RWPE2 (cell line): Measurements from ENCODE around the gene ZIC4.

Source experiments
- ATAC-seq: fragments of 200-7000 bp; cut with Tn5 transposase; 3 replicates; pipeline ENCODE4 v1.9.1; 2021; ENCODE audit warnings: low read depth
- DNase-seq: peaks from one replicate; pipeline ENCODE4 v3.0.0-alpha.2; 2020; ENCODE audit warnings: low spot score
- H3K27ac ChIP-seq: fragments of 450-650 bp; 2 replicates; pipeline ENCODE4 v1.5.1; 2017; ENCODE audit warnings: mild to moderate bottlenecking; ENCODE audit not compliant: poor library complexity, severe bottlenecking
- H3K27me3 ChIP-seq: fragments of 250-450 bp; sonication (Bioruptor Pico); 2 replicates; pipeline ENCODE4 v1.5.1; 2021; ENCODE audit warnings: mild to moderate bottlenecking, moderate library complexity; ENCODE audit not compliant: insufficient read depth, poor library complexity, severe bottlenecking
- H3K36me3 ChIP-seq: fragments of 250-450 bp; sonication (Bioruptor Pico); 2 replicates; pipeline ENCODE4 v1.5.1; 2020; ENCODE audit warnings: low read depth, mild to moderate bottlenecking, moderate library complexity
- H3K4me1 ChIP-seq: fragments of 250-450 bp; sonication (Bioruptor Pico); 2 replicates; pipeline ENCODE4 v1.5.1; 2021; ENCODE audit warnings: mild to moderate bottlenecking, moderate library complexity; ENCODE audit not compliant: insufficient read depth, poor library complexity, severe bottlenecking
- H3K4me3 ChIP-seq: fragments of 250-450 bp; sonication (Bioruptor Pico); 2 replicates; pipeline ENCODE4 v1.5.1; 2021; ENCODE audit warnings: mild to moderate bottlenecking, moderate library complexity; ENCODE audit not compliant: severe bottlenecking
- H3K9me3 ChIP-seq: fragments of 250-450 bp; sonication (Bioruptor Pico); 2 replicates; pipeline ENCODE4 v1.5.1; 2021; ENCODE audit warnings: mild to moderate bottlenecking, moderate library complexity; ENCODE audit not compliant: severe bottlenecking
- TF ChIP-seq, protein P1 (sequence below): fragments of 450-650 bp; IDR thresholded peaks from one replicate; pipeline ENCODE4 v1.5.1; 2017; ENCODE audit warnings: mild to moderate bottlenecking, moderate library complexity; ENCODE audit not compliant: poor library complexity, severe bottlenecking

Gene ZIC4

DNA sequence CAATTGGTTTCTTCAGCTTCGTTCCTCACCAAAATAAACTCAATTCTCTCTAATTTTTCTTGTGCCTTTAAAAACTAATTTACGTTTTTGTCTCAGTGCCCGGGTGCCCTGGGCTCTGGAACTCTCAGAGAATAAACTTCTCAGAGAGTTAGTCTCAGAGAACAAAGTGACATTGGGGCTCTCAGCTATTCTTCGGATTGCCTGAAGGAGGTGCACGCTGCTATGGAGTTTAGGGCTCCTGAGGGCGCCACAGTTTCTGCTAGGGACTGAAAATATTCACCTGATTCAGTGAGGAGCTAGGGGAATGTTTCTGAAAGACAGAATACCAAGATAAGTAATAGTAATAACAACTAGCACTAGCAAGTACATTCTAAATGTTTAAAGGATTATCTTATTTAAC, 22.7 kb downstream of the ZIC4 start:
- H3K4me1 ChIP-seq, result no peaks in the 10 kb centered on the region
- H3K9me3 ChIP-seq, result no peaks in the 10 kb centered on the region
- TF ChIP-seq, protein P1, sequence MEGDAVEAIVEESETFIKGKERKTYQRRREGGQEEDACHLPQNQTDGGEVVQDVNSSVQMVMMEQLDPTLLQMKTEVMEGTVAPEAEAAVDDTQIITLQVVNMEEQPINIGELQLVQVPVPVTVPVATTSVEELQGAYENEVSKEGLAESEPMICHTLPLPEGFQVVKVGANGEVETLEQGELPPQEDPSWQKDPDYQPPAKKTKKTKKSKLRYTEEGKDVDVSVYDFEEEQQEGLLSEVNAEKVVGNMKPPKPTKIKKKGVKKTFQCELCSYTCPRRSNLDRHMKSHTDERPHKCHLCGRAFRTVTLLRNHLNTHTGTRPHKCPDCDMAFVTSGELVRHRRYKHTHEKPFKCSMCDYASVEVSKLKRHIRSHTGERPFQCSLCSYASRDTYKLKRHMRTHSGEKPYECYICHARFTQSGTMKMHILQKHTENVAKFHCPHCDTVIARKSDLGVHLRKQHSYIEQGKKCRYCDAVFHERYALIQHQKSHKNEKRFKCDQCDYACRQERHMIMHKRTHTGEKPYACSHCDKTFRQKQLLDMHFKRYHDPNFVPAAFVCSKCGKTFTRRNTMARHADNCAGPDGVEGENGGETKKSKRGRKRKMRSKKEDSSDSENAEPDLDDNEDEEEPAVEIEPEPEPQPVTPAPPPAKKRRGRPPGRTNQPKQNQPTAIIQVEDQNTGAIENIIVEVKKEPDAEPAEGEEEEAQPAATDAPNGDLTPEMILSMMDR, result peak; percentile 9
- ATAC-seq, result no peak
- no peaks in the 10 kb centered on the region for H3K36me3 ChIP-seq
- no peak overlapping the region for H3K4me3 ChIP-seq
- peaks cover 99% of the 10 kb centered on the region for H3K27me3 ChIP-seq
- DNase-seq, result no peak
- H3K27ac ChIP-seq, result no peak overlapping the region

DNA sequence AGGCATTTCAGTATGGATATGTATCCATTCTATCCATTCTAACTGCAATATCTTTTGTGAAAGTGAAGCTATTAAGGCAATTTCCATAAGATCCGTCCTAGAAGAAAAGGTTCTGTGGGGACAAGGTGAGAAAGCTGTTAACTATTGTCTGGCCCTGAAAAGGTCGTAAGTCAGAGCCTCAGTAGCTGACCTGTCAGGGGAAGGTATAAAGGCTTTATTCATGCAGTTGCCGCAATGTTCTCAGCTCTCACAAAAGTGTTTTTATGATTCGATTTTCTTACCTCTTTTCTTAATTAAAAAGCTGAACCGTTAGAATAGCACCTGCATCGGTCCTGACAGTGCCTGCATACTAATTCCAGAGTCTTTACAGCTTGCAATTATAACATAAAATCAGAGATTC, 24.7 kb downstream of the ZIC4 start:
- DNase-seq (no peak), ATAC-seq (no peak)
- Histone ChIP-seq H3K4me3 (no peak overlapping the region), H3K36me3 (no peaks in the 10 kb centered on the region), H3K27ac (no peak overlapping the region), H3K27me3 (peaks cover 99% of the 10 kb centered on the region), H3K9me3 (no peaks in the 10 kb centered on the region), H3K4me1 (no peaks in the 10 kb centered on the region)
- TF ChIP-seq, protein P1, result no peak

DNA sequence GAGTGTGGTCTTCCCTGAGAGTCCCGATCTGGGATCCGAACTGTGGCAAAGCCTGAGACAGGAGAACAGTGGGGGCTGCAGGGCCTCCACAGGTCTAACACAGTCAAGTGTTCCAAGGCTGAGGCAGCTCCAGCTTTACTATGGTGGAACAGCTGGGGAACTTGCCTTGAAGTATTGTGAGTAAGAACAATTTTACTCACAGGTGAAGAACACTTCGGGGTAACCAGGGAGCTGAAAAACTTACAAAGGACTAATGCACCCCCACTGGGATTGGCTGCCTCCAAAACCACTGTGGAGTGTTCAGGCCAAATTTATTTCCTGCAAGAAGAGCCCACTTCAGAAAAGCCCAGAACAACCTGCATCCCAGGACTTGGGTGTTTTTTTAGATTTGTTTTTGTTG, 25.4 kb downstream of the ZIC4 start:
- H3K27me3 ChIP-seq, result peaks cover 99% of the 10 kb centered on the region
- H3K4me1 ChIP-seq, result no peaks in the 10 kb centered on the region
- no peak for DNase-seq
- no peak overlapping the region for H3K4me3 ChIP-seq
- TF ChIP-seq, protein P1, result no peak
- H3K9me3 ChIP-seq, result no peaks in the 10 kb centered on the region
- no peak for ATAC-seq
- no peaks in the 10 kb centered on the region for H3K36me3 ChIP-seq
- H3K27ac ChIP-seq, result no peak overlapping the region

- H3K27ac ChIP-seq, result no peak overlapping the region
- DNase-seq (no peak), ATAC-seq (no peak)
- no peaks in the 10 kb centered on the region for H3K9me3 ChIP-seq
- H3K36me3 ChIP-seq, result no peaks in the 10 kb centered on the region
- H3K4me1 ChIP-seq, result no peaks in the 10 kb centered on the region
- TF ChIP-seq, protein P1, result no peak
- no peak overlapping the region for H3K4me3 ChIP-seq
- peaks cover 99% of the 10 kb centered on the region for H3K27me3 ChIP-seq
Observed at GRCh38 chr3:147380387-147380951, 25.9 kb downstream of the ZIC4 start.

- Histone ChIP-seq H3K4me1 (no peaks in the 10 kb centered on the region), H3K27me3 (peaks cover 99% of the 10 kb centered on the region)
- TF ChIP-seq, protein P1, result no peak
Observed at GRCh38 chr3:147379651-147380050, 26.7 kb downstream of the ZIC4 start.

More at GRCh38 chr3:147379651-147380050, 26.7 kb downstream of the ZIC4 start:
- DNase-seq (no peak), ATAC-seq (no peak)
- Histone ChIP-seq H3K36me3 (no peaks in the 10 kb centered on the region), H3K4me3 (no peak overlapping the region), H3K9me3 (no peaks in the 10 kb centered on the region), H3K27ac (no peak overlapping the region)
